Neural progenitor cell (in vitro differentiated cells): Measurements from ENCODE around the gene EPB41L4B.

Source experiments
- CTCF ChIP-seq: fragments of 200-600 bp; sonication (generic); IDR thresholded peaks from 2 replicates; pipeline ENCODE4 v1.5.1; 2017; ENCODE audit warnings: antibody characterized with exemption, mild to moderate bottlenecking
- EZH2 ChIP-seq: fragments of 200-600 bp; sonication (generic); IDR thresholded peaks from 2 replicates; pipeline ENCODE4 v1.6.1; 2017; ENCODE audit warnings: antibody characterized with exemption, mild to moderate bottlenecking, moderate library complexity
- EZH2phosphoT487 ChIP-seq: fragments of 200-600 bp; sonication (generic); IDR thresholded peaks from 2 replicates; pipeline ENCODE4 v1.6.1; 2017; ENCODE audit warnings: antibody characterized with exemption

- TF ChIP-seq CTCF (no peak), EZH2 (no peak), EZH2phosphoT487 (no peak)
Observed at GRCh38 chr9:109225629-109226028, 95.2 kb downstream of the EPB41L4B start.
